GM12874 (cell line): ENCODE measurements around the gene SEC63.

Source experiments
- TF ChIP-seq, protein P1 (sequence below): IDR thresholded peaks from 2 replicates; pipeline ENCODE4 v1.5.1; 2011; ENCODE audit warnings: low read depth, mild to moderate bottlenecking, control low read depth, low read length, moderate library complexity; ENCODE audit not compliant: insufficient read depth

Gene SEC63

DNA sequence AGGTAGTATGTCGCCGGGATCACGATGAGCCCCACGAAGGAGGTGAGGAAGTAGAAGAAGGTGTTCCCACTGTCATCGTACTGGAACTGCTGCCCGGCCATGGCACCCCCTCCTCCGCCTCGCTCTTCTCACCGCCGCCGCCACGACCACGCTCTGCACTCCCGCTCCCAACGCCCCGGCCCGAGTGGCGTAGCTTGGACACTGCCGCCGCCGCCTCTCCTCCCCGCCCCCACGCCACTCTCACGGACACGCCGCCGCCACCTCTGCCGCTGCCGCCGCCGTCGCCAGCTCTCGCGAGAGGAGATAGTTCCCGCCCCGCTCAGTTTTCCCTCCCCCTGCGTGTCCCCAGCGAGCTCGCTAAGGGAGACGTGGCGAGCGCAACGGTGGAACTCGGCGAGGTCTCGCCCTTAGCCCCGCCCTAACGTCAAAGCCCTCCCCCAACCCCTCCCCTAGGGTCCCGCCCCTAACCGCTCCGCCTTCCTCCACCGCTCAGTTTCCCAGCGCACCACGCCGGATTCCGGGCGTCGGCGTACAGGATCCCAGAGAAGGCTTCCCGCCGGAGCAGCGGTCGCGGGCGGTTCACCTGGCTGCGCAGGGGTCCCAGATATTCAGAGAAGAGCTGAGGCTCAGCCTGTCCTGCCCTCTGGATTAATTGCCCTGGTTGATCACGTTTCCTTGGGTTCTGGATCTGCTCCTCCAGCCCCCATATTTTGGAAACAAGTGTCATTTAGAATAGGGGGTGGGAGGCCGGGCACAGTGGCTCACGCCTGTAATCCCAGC lies at the start of gene SEC63:
Gene SEC63 (minus strand): TSS at position 300 of the 780 bp plus-strand sequence. CDS start 199 bp downstream, at position 101.
- TF ChIP-seq, protein P1, sequence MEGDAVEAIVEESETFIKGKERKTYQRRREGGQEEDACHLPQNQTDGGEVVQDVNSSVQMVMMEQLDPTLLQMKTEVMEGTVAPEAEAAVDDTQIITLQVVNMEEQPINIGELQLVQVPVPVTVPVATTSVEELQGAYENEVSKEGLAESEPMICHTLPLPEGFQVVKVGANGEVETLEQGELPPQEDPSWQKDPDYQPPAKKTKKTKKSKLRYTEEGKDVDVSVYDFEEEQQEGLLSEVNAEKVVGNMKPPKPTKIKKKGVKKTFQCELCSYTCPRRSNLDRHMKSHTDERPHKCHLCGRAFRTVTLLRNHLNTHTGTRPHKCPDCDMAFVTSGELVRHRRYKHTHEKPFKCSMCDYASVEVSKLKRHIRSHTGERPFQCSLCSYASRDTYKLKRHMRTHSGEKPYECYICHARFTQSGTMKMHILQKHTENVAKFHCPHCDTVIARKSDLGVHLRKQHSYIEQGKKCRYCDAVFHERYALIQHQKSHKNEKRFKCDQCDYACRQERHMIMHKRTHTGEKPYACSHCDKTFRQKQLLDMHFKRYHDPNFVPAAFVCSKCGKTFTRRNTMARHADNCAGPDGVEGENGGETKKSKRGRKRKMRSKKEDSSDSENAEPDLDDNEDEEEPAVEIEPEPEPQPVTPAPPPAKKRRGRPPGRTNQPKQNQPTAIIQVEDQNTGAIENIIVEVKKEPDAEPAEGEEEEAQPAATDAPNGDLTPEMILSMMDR: no peak

DNA sequence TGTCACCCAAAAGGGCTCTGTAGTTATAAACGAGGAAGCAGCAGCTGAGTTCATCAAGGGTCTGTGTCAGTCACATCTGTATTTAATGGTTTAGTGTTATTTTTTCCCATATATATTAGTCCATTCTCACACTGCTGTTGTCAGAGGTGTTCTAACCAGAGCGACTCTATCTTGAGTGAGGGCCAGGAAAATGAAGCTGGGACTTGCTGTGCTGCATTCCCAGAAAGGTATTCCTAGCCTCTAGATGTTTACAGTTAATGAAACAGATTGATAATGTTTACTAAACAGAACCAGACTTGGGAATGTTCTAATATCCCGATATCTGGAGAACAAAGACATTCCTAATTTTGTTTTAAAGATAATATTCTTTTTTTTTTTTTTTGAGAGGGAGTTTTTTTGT lies 48.0 kb upstream of the SEC63 start:
- TF ChIP-seq, protein P1: no peak

DNA sequence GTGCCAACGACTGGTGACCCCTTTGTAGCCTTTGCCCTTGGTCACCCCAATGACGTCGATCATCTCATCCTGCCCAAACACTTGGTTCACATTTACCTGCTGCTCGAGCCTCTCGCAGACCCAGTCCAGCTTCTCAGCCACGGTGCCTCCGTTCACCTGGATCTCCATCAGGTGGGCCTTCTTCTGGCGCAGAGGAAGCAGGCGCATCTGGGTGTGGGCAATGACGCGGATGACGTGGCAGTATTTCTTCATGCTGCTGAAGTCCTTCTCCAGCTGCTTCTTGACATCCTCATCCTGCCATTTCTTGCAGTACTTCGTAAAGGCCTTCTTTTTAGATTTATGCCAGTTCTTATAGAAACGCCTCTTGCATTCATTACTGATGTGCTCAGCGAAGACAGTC lies 46.9 kb upstream of the SEC63 start:
- TF ChIP-seq, protein P1: no peak

GRCh38 chr6:108002365-108003221 lies 44.6 kb upstream of the SEC63 start:
- TF ChIP-seq, protein P1: no peak

DNA sequence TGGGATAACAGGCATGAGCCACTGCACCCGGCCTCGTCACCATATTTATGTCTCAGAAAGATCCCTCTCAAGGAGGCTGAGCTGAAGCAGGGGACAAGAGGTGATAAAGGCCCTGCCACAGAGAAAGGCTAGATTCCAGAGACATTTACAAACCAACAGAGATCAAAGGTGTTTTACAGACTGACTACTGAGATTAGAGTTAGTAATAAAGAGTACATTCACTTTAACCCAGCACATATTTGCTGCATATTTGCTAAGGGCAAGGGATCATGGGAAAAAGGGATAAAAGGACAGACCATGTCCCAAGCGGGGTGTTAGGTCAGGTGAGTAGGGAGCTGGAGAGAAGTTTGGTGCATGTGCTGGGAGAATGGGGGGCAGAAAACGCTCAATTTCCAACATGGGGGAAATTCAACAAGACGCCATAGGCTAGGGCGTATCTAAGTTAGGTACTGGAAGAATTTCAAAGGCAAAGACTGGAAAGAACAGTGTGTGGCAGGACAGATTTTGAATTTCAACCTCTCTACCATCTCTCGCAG lies 43.8 kb upstream of the SEC63 start:
- TF ChIP-seq, protein P1: no peak

DNA sequence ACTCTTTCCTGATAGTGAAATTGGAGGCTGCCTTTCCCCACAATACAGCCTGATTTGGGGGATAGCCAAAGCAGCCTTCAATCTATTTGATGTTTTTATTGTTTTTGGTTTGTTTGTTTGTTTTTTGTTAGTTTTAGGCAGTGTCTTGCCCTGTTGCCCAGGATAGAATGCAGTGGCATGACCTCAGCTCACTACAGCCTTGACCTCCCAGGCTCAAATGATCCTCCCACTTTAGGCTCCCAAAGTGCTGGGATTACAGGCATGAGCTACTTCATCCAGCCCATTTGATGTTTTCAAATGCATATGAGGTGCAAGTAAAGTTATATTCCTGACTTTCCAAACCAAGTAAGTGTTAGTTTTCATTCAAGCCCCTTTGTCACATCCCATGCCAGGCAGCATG lies 41.3 kb upstream of the SEC63 start:
- TF ChIP-seq, protein P1: no peak
